ENCODE results near the gene SCAMP5. TPM values are rescaled to one million over a fixed set of nuclear protein-coding genes. Genes with fewer than 3 reads are reported as not detected.

SCAMP5 gene
- total RNA-seq, 1 experiment from 2014 or later: 4.0 TPM

GRCh38 chr15:75022783-75023180 is 27.4 kb downstream of the SCAMP5 start:
- DNase-seq (ENCODE audit: low read depth): no peak

GRCh38 chr15:75023181-75023871 is 28.0 kb downstream of the SCAMP5 start, which contains the start of gene PPCDC:
Gene PPCDC, plus strand, starts transcription at chr15:75023590. Its CDS starts 4,729 bp downstream, at chr15:75028319.
- DNase-seq (ENCODE audit: low read depth): peak; percentile 96

- DNase-seq (ENCODE audit: low read depth): peak; percentile 53
Observed at GRCh38 chr15:75023872-75024636, 28.7 kb downstream of the SCAMP5 start.

- no peak for DNase-seq (ENCODE audit: low read depth)
Observed at GRCh38 chr15:75025107-75025506, 29.7 kb downstream of the SCAMP5 start.

GRCh38 chr15:75025548-75026260 is 30.3 kb downstream of the SCAMP5 start:
- no peak for DNase-seq (ENCODE audit: low read depth)

- DNase-seq (ENCODE audit: low read depth): no peak
Observed at GRCh38 chr15:75027551-75027950, 32.2 kb downstream of the SCAMP5 start.

- no peak for DNase-seq (ENCODE audit: low read depth)
Observed at GRCh38 chr15:75028991-75029377, 33.6 kb downstream of the SCAMP5 start.

- DNase-seq (ENCODE audit: low read depth): peak; percentile 97
Observed at GRCh38 chr15:75029378-75030022, 34.1 kb downstream of the SCAMP5 start.

GRCh38 chr15:75030023-75030413 is 34.7 kb downstream of the SCAMP5 start:
- peak; percentile 91 for DNase-seq (ENCODE audit: low read depth)

GRCh38 chr15:75030424-75030823 is 35.1 kb downstream of the SCAMP5 start:
- DNase-seq (ENCODE audit: low read depth): no peak

GRCh38 chr15:75031848-75032247 is 36.5 kb downstream of the SCAMP5 start:
- no peak for DNase-seq (ENCODE audit: low read depth)

- DNase-seq (ENCODE audit: low read depth): no peak
Observed at GRCh38 chr15:75032395-75032794, 37.0 kb downstream of the SCAMP5 start.

- DNase-seq (ENCODE audit: low read depth): no peak
Observed at GRCh38 chr15:75033809-75034208, 38.4 kb downstream of the SCAMP5 start.

GRCh38 chr15:75034615-75035014 is 39.3 kb downstream of the SCAMP5 start:
- no peak for DNase-seq (ENCODE audit: low read depth)

GRCh38 chr15:75036212-75036616 is 40.9 kb downstream of the SCAMP5 start:
- peak; percentile 86 for DNase-seq (ENCODE audit: low read depth)

- DNase-seq (ENCODE audit: low read depth): peak; percentile 54
Observed at GRCh38 chr15:75037685-75038084, 42.3 kb downstream of the SCAMP5 start.

GRCh38 chr15:75038231-75038630 is 42.9 kb downstream of the SCAMP5 start:
- DNase-seq (ENCODE audit: low read depth): no peak

GRCh38 chr15:75042730-75043508 is 47.6 kb downstream of the SCAMP5 start:
- no peak for DNase-seq (ENCODE audit: low read depth)

- peak; percentile 100 for DNase-seq (ENCODE audit: low read depth)
Observed at GRCh38 chr15:75043509-75044257, 48.3 kb downstream of the SCAMP5 start.

- DNase-seq (ENCODE audit: low read depth): no peak
Observed at GRCh38 chr15:75044258-75044878, 49.0 kb downstream of the SCAMP5 start.
